ENCODE measurements around the gene VWA5B2.

DNA sequence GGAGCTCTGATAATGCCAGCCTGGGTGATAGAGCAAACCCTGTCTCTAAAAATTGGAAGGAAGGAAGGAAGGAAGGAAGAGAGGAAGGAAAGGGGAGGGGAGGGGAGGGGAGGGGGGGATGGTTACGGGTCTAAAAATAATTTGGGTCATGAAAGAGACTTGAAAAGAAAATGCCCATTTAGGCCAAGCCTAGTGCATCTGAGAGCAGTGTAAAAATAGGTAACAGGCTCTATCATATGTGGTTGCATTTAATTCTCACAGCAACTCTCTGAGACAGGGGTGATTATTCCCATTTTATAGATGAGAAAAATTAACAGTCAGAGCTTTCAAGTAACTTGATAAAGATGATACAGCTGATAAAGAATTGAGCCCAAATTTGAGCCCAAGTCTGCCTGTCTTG, 42.9 kb downstream of the VWA5B2 start:
- TF ChIP-seq KLF9 (tag by site-specific recombination; IDR thresholded peaks at IDR 0.05; ENCODE audit: low read depth) (no peak), ZBTB26 (tag by site-specific recombination; optimal IDR thresholded peaks at IDR 0.05) (no peak), RBAK (tag by site-specific recombination; IDR thresholded peaks at IDR 0.05) (no peak), BCL11A (tag by site-specific recombination; IDR thresholded peaks at IDR 0.05; ENCODE audit: low read depth) (no peak), HOXA7 (CRISPR knock-in tag; IDR thresholded peaks at IDR 0.05; ENCODE audit: borderline replicate concordance) (no peak), TCF7L2 (IDR thresholded peaks at IDR 0.05; ENCODE audit: borderline replicate concordance, low read depth, low read length) (no peak), ZNF830 (tag by site-specific recombination; IDR thresholded peaks at IDR 0.05; ENCODE audit: low read depth) (no peak), ZNF404 (tag by site-specific recombination; IDR thresholded peaks at IDR 0.05) (no peak), ZNF785 (tag by site-specific recombination; IDR thresholded peaks at IDR 0.05) (no peak), SCRT1 (tag by site-specific recombination; IDR thresholded peaks at IDR 0.05; ENCODE audit: borderline replicate concordance) (no peak), ZNF214 (tag by site-specific recombination; IDR thresholded peaks at IDR 0.05; ENCODE audit: borderline replicate concordance) (no peak), KLF8 (tag by site-specific recombination; IDR thresholded peaks at IDR 0.05) (no peak)
- TF ChIP-seq, protein P1, sequence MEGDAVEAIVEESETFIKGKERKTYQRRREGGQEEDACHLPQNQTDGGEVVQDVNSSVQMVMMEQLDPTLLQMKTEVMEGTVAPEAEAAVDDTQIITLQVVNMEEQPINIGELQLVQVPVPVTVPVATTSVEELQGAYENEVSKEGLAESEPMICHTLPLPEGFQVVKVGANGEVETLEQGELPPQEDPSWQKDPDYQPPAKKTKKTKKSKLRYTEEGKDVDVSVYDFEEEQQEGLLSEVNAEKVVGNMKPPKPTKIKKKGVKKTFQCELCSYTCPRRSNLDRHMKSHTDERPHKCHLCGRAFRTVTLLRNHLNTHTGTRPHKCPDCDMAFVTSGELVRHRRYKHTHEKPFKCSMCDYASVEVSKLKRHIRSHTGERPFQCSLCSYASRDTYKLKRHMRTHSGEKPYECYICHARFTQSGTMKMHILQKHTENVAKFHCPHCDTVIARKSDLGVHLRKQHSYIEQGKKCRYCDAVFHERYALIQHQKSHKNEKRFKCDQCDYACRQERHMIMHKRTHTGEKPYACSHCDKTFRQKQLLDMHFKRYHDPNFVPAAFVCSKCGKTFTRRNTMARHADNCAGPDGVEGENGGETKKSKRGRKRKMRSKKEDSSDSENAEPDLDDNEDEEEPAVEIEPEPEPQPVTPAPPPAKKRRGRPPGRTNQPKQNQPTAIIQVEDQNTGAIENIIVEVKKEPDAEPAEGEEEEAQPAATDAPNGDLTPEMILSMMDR (tag by site-specific recombination; IDR thresholded peaks at IDR 0.05) = no peak
- TF ChIP-seq, protein P2, sequence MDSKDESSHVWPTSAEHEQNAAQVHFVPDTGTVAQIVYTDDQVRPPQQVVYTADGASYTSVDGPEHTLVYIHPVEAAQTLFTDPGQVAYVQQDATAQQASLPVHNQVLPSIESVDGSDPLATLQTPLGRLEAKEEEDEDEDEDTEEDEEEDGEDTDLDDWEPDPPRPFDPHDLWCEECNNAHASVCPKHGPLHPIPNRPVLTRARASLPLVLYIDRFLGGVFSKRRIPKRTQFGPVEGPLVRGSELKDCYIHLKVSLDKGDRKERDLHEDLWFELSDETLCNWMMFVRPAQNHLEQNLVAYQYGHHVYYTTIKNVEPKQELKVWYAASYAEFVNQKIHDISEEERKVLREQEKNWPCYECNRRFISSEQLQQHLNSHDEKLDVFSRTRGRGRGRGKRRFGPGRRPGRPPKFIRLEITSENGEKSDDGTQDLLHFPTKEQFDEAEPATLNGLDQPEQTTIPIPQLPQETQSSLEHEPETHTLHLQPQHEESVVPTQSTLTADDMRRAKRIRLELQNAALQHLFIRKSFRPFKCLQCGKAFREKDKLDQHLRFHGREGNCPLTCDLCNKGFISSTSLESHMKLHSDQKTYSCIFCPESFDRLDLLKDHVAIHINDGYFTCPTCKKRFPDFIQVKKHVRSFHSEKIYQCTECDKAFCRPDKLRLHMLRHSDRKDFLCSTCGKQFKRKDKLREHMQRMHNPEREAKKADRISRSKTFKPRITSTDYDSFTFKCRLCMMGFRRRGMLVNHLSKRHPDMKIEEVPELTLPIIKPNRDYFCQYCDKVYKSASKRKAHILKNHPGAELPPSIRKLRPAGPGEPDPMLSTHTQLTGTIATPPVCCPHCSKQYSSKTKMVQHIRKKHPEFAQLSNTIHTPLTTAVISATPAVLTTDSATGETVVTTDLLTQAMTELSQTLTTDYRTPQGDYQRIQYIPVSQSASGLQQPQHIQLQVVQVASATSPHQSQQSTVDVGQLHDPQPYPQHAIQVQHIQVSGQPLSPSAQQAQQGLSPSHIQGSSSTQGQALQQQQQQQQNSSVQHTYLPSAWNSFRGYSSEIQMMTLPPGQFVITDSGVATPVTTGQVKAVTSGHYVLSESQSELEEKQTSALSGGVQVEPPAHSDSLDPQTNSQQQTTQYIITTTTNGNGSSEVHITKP (tag by site-specific recombination; IDR thresholded peaks at IDR 0.05) = no peak

Data from HEK293 (cell line).